ENCODE measurements around the gene PPM1F.

DNA sequence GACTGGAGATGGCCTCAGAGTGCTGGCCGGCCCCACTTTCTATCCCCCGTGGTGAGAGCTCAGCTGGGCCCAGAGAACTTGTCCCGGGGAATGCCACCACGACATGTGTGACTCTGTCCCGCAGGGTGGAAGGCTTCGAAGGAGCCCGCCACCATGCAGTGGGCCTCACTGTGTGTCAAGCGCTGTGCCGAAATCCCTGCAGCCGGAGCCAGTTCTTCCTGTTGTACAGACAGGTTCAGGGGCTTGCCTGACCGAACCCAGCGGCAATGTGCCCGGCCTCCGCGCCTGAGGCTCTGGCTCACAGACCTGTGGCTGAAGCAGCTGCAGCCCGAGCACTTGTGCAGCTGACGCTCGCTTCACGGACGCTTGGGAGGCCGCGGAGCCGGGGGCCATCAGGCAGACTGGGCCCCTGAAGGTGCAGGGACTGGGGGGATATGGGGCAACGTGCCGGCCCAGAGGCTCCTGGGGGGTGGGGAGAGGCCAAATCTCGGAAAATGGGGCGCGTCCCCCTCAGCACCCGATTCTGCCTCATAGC is 650 bp downstream of the PPM1F start:
- TF ChIP-seq CTCF (IDR thresholded peaks at IDR 0.05) (no peak), POLR2A (IDR thresholded peaks at IDR 0.05) (no peak)
